ENCODE data around the gene STK25.

STK25 gene

GRCh38 chr2:241550616-241551580 is 42.5 kb upstream of the STK25 start:
- no peaks in the 10 kb centered on the region for H3K36me3 ChIP-seq (replicated peaks; ENCODE audit: low read depth, low read length)
- no peaks in the 10 kb centered on the region for H4K20me1 ChIP-seq (ENCODE audit: insufficient read depth, low read length)
- no peaks in the 10 kb centered on the region for H3K9me3 ChIP-seq (ENCODE audit: insufficient read depth, low read length)
- H2AFZ ChIP-seq (ENCODE audit: low read depth, low read length): no peak overlapping the region
- no peak overlapping the region for H3K4me3 ChIP-seq (ENCODE audit: low read length)
- TF ChIP-seq CTCF (IDR thresholded peaks at IDR 0.05; ENCODE audit: low read depth, low read length): no peak
- no peak for TF ChIP-seq EZH2phosphoT487 (IDR thresholded peaks at IDR 0.05; ENCODE audit: low read depth)
- no peak overlapping the region for H3K27ac ChIP-seq (ENCODE audit: low read length)
- H3K4me1 ChIP-seq (ENCODE audit: low read length): no peaks in the 10 kb centered on the region
- H3K9ac ChIP-seq (ENCODE audit: low read length): no peak overlapping the region
- H3K4me2 ChIP-seq (ENCODE audit: low read length): no peak overlapping the region
- H3K27me3 ChIP-seq (ENCODE audit: low read depth, low read length): no peaks in the 10 kb centered on the region
- no peaks in the 10 kb centered on the region for H3K79me2 ChIP-seq (ENCODE audit: low read length)

DNA sequence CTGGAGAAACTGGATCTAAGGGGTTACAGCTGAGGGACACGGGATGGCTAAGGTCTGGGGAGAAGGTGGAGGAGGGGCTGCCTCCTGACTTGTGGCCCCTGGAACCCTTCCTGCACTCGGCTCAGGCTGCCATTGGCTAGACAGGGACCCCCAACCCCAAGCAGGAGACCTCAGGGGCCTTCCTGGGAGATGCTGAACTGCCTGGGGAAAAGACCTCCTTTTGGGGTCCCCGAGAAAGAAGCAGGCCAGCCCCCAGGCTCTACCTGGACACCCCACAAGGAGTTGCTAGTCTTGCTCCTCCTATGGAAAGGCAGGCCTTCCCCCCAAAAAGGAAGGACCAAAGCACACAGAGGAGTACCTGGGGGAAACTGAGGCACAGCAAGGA is 40.1 kb upstream of the STK25 start:
- Histone ChIP-seq H2AFZ (ENCODE audit: low read depth, low read length) (no peak overlapping the region), H3K4me2 (ENCODE audit: low read length) (no peak overlapping the region), H3K9me3 (ENCODE audit: insufficient read depth, low read length) (no peaks in the 10 kb centered on the region), H3K36me3 (replicated peaks; ENCODE audit: low read depth, low read length) (no peaks in the 10 kb centered on the region), H3K9ac (ENCODE audit: low read length) (no peak overlapping the region), H3K79me2 (ENCODE audit: low read length) (no peaks in the 10 kb centered on the region), H3K4me1 (ENCODE audit: low read length) (no peaks in the 10 kb centered on the region), H3K4me3 (ENCODE audit: low read length) (no peak overlapping the region), H3K27me3 (ENCODE audit: low read depth, low read length) (no peaks in the 10 kb centered on the region), H3K27ac (ENCODE audit: low read length) (no peak overlapping the region), H4K20me1 (ENCODE audit: insufficient read depth, low read length) (no peaks in the 10 kb centered on the region)
- TF ChIP-seq EZH2phosphoT487 (IDR thresholded peaks at IDR 0.05; ENCODE audit: low read depth): no peak
- no peak for TF ChIP-seq CTCF (IDR thresholded peaks at IDR 0.05; ENCODE audit: low read depth, low read length)

DNA sequence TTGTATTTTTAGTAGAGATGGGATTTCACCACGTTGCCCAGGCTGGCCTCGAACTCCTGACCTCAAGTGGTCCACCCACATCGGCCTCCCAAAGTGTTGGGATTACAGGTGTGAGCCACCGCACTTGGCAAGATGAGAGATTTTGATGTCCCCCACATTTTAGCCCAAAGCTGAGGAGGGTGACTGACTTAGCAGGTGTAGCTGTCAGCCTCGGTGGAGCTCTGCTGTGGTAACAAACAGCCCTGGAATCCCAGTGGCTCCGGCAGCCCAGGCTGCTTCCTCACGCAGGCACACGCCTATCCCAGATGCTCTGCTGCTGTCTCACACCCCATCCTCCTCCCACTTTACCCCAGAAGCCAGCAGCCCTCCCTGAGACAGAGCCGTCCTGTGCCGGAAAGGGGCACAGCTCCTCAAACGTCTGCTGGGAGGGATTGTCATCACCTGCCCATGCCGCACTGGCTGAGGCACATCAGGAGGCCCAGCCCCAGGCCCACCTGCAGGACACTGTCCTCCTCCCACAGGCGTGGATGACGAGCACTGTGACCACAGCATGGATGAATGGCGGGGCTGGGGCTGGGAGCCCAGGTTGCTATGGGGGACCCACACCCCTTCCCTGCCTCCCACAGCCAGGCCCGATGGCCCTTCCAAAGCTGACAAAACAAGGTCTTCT is 39.5 kb upstream of the STK25 start:
- no peak overlapping the region for H3K9ac ChIP-seq (ENCODE audit: low read length)
- H3K79me2 ChIP-seq (ENCODE audit: low read length): no peaks in the 10 kb centered on the region
- H3K27me3 ChIP-seq (ENCODE audit: low read depth, low read length): no peaks in the 10 kb centered on the region
- no peaks in the 10 kb centered on the region for H3K36me3 ChIP-seq (replicated peaks; ENCODE audit: low read depth, low read length)
- no peak overlapping the region for H3K4me2 ChIP-seq (ENCODE audit: low read length)
- H3K4me1 ChIP-seq (ENCODE audit: low read length): no peaks in the 10 kb centered on the region
- H3K4me3 ChIP-seq (ENCODE audit: low read length): no peak overlapping the region
- H4K20me1 ChIP-seq (ENCODE audit: insufficient read depth, low read length): no peaks in the 10 kb centered on the region
- no peak overlapping the region for H2AFZ ChIP-seq (ENCODE audit: low read depth, low read length)
- no peak overlapping the region for H3K27ac ChIP-seq (ENCODE audit: low read length)
- no peak for TF ChIP-seq EZH2phosphoT487 (IDR thresholded peaks at IDR 0.05; ENCODE audit: low read depth)
- no peak for TF ChIP-seq CTCF (IDR thresholded peaks at IDR 0.05; ENCODE audit: low read depth, low read length)
- no peaks in the 10 kb centered on the region for H3K9me3 ChIP-seq (ENCODE audit: insufficient read depth, low read length)

- no peak overlapping the region for H3K27ac ChIP-seq (ENCODE audit: low read length)
- TF ChIP-seq CTCF (IDR thresholded peaks at IDR 0.05; ENCODE audit: low read depth, low read length) (no peak), EZH2phosphoT487 (IDR thresholded peaks at IDR 0.05; ENCODE audit: low read depth) (no peak)
- no peak overlapping the region for H3K4me3 ChIP-seq (ENCODE audit: low read length)
- H3K36me3 ChIP-seq (replicated peaks; ENCODE audit: low read depth, low read length): no peaks in the 10 kb centered on the region
- H4K20me1 ChIP-seq (ENCODE audit: insufficient read depth, low read length): no peaks in the 10 kb centered on the region
- no peaks in the 10 kb centered on the region for H3K79me2 ChIP-seq (ENCODE audit: low read length)
- H3K4me2 ChIP-seq (ENCODE audit: low read length): no peak overlapping the region
- no peak overlapping the region for H3K9ac ChIP-seq (ENCODE audit: low read length)
- H2AFZ ChIP-seq (ENCODE audit: low read depth, low read length): no peak overlapping the region
- no peaks in the 10 kb centered on the region for H3K4me1 ChIP-seq (ENCODE audit: low read length)
- no peaks in the 10 kb centered on the region for H3K9me3 ChIP-seq (ENCODE audit: insufficient read depth, low read length)
- H3K27me3 ChIP-seq (ENCODE audit: low read depth, low read length): no peaks in the 10 kb centered on the region
These were observed 38.6 kb upstream of the STK25 start for GRCh38 chr2:241546771-241547498.
